HL-60 (cell line): ENCODE measurements around the gene CKLF.

Experiments used
- GABPA ChIP-seq: IDR thresholded peaks from 2 replicates; pipeline ENCODE4 v1.6.1; 2012; ENCODE audit warnings: low read depth
- POLR2AphosphoS5 ChIP-seq: IDR thresholded peaks from 2 replicates; pipeline ENCODE4 v1.6.1; 2012; ENCODE audit warnings: low read depth
- TF ChIP-seq, protein P1 (sequence below): IDR thresholded peaks from one replicate; pipeline ENCODE4 v1.5.1; 2011; ENCODE audit warnings: low read length, control low read depth, inconsistent platforms; ENCODE audit not compliant: insufficient read depth

DNA sequence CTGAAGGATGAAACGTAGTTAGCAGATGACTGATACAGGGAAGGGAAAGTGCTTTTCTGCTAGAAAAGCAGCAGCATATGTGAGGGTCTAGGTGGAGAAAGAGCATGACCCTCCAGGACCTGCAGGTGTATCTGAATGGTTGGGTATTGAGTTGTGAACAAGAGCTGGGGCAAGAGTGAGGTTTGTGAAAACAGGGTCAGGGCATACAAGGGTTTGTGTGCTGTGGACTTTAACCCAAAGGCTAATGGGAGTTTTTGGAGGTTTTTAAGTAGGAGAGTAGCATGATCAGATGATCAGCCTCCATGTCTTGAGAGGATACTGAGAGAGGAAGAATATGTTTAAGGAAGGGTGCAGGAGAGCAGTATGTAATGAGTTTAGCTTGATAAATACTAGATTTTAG lies 7.7 kb downstream of the CKLF start:
- TF ChIP-seq, protein P1, sequence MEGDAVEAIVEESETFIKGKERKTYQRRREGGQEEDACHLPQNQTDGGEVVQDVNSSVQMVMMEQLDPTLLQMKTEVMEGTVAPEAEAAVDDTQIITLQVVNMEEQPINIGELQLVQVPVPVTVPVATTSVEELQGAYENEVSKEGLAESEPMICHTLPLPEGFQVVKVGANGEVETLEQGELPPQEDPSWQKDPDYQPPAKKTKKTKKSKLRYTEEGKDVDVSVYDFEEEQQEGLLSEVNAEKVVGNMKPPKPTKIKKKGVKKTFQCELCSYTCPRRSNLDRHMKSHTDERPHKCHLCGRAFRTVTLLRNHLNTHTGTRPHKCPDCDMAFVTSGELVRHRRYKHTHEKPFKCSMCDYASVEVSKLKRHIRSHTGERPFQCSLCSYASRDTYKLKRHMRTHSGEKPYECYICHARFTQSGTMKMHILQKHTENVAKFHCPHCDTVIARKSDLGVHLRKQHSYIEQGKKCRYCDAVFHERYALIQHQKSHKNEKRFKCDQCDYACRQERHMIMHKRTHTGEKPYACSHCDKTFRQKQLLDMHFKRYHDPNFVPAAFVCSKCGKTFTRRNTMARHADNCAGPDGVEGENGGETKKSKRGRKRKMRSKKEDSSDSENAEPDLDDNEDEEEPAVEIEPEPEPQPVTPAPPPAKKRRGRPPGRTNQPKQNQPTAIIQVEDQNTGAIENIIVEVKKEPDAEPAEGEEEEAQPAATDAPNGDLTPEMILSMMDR, result no peak
- TF ChIP-seq POLR2AphosphoS5 (no peak), GABPA (no peak)
